Measurements from ENCODE around the gene RNF25. TPM values are rescaled to one million over a fixed set of nuclear protein-coding genes. Genes with fewer than 3 reads are reported as not detected.

The RNF25 gene, protein sequence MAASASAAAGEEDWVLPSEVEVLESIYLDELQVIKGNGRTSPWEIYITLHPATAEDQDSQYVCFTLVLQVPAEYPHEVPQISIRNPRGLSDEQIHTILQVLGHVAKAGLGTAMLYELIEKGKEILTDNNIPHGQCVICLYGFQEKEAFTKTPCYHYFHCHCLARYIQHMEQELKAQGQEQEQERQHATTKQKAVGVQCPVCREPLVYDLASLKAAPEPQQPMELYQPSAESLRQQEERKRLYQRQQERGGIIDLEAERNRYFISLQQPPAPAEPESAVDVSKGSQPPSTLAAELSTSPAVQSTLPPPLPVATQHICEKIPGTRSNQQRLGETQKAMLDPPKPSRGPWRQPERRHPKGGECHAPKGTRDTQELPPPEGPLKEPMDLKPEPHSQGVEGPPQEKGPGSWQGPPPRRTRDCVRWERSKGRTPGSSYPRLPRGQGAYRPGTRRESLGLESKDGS
- total RNA-seq (2014; rRNA removed): 35.1 and 42.4 TPM in 2 replicates
- Bru-seq, nascent RNA: percentile 81 among the genes with signal in this experiment
- percentile 88 among the genes with signal in this experiment for BruChase-seq, experiment 1, labeled RNA remaining after a 6-hour chase
- percentile 86 among the genes with signal in this experiment for BruChase-seq, experiment 2, labeled RNA remaining after a 2-hour chase
- long read RNA-seq, transcript RNF25-205 (2 exons, 532 nt): minor isoform, 5 of 67 reads
- long read RNA-seq, transcript RNF25-201 (10 exons, 1,914 nt): major isoform, 47 of 67 reads
- long read RNA-seq, partial matches to known transcripts: 2 of 67 reads
- long read RNA-seq, other reads (novel, unspliced or antisense): 12 of 67 reads

DNA sequence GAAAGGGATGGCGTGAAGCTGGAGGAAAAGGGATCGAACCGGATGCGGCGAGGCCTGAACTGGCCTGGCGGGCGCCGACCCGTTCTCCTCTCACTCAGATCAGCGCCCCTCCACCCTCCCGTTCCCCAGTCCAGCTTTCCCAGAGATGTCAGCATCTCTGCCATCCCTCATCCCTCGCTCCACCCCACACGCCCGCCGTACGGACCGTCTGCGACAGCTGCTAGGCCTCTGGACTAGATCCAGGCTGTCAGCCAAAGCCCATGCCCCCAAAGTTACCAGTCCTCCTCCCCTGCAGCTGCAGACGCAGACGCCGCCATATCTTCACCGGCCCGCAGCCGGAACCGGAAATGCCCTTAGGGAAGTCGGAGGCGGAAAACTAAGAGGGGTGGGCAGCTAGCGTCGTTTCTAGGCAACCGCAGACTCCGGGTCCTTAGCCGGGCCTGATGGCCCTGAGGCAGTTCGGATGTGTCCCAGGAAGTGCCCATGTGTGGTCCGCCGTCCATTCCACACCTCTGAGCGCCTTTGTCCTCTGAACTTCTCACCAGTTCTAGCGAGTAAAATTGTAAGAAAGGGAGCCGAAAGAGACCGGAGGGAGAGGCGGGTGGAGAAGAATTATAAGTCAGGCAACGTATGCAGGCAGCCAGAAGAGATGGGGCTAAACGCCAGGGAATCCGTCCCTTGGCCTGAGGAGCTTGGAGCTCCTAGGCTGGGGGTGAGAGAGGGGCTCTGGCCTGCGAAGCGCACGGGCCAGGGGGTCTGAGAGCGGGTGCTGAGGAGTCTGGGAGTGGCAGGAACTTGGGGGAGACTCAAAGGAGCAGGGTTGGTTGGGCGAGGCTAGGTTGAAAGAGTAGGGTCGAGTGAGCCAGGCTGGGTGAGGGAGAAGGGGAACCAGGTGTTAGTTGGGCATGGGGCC lies at the start of gene RNF25, which contains the start of gene STK36:
Gene RNF25, minus strand, starts transcription at position 349 of the 913 bp plus-strand sequence. Its CDS starts 32 bp downstream, at position 317.
Gene STK36, plus strand, starts transcription at position 433 of the 913 bp plus-strand sequence. CDS start 744 bp downstream, outside the sequence.
- Histone ChIP-seq H3K79me2 (ENCODE audit: low read length) (peaks cover 42% of the 10 kb centered on the region), H3K9ac (ENCODE audit: low read length) (peak within 1 kb of the TSS; percentile 88), H3K27me3 (ENCODE audit: low read length) (no peaks in the 10 kb centered on the region), H3K9me2 (replicated peaks; ENCODE audit: low read length) (no peaks in the 10 kb centered on the region), H3K4me3 (ENCODE audit: low read length) (peak within 1 kb of the TSS; percentile 81), H3K27ac (ENCODE audit: low read length) (peak within 1 kb of the TSS; percentile 47), H3K4me1 (ENCODE audit: insufficient read depth, low read length) (peaks cover 12% of the 10 kb centered on the region), H2AFZ (ENCODE audit: low read length) (peak within 1 kb of the TSS; percentile 97), H3K36me3 (ENCODE audit: low read depth, low read length) (peaks cover 8% of the 10 kb centered on the region), H3F3A (ENCODE audit: low read length, unreplicated experiment) (no peaks in the 10 kb centered on the region), H3K9me3 (ENCODE audit: low read length) (no peaks in the 10 kb centered on the region), H4K20me1 (ENCODE audit: low read length) (no peaks in the 10 kb centered on the region), H3K4me2 (ENCODE audit: low read length) (peak within 1 kb of the TSS; percentile 95)
- ChIA-PET CTCF (interaction anchor here (0.6 kb wide), 3 partner anchors 12 to 227 kb away, joined by 3 to 4 read pairs (median 3); partner anchors contain the start of genes BCS1L and ZNF142), POLR2A (ENCODE audit: unreplicated experiment) (interaction anchor here (0.6 to 1.1 kb wide), 4 partner anchors 11 to 178 kb away, joined by 3 to 36 read pairs (median 7); partner anchors contain the start of genes BCS1L and ZNF142)
- DNase-seq (peak; percentile 91), ATAC-seq (peak; percentile 91)
- TF ChIP-seq, protein P1, sequence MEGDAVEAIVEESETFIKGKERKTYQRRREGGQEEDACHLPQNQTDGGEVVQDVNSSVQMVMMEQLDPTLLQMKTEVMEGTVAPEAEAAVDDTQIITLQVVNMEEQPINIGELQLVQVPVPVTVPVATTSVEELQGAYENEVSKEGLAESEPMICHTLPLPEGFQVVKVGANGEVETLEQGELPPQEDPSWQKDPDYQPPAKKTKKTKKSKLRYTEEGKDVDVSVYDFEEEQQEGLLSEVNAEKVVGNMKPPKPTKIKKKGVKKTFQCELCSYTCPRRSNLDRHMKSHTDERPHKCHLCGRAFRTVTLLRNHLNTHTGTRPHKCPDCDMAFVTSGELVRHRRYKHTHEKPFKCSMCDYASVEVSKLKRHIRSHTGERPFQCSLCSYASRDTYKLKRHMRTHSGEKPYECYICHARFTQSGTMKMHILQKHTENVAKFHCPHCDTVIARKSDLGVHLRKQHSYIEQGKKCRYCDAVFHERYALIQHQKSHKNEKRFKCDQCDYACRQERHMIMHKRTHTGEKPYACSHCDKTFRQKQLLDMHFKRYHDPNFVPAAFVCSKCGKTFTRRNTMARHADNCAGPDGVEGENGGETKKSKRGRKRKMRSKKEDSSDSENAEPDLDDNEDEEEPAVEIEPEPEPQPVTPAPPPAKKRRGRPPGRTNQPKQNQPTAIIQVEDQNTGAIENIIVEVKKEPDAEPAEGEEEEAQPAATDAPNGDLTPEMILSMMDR (conservative IDR thresholded peaks at IDR 0.05; ENCODE audit: low read depth, low read length): no peak
- TF ChIP-seq EZH2phosphoT487 (IDR thresholded peaks at IDR 0.05; ENCODE audit: borderline replicate concordance, low read length) (no peak), EZH2 (IDR thresholded peaks at IDR 0.05; ENCODE audit: low read length, unreplicated experiment) (no peak)
- intact Hi-C loops (cut with micrococcal nuclease): loop anchor here (1.0 kb wide), 1 partner anchor 13 kb away; the partner anchor contains the start of genes BCS1L and ZNF142
- no TSS peak for BruUV-seq (replicated peaks)

DNA sequence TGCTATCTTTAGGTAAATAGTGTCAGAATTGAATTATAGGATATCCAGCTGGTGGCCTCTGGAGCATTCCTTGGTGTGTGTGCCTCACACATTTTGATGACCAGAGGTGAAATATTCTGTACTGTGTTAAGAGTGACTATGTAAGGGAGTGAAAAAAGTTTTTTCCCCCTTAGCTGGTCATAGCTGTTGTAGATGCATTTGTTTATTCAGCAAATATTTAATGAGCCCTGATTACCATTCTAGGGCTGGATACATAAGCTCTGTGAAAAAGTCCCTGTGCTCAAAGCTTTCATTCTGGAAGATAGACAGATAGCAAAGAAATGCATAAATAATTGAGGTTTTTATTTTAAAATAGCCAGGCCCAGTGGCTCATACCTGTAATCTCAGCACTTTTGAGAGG lies 49.7 kb upstream of the RNF25 start:
- DNase-seq (no peak), ATAC-seq (no peak)
- Histone ChIP-seq H3K4me1 (ENCODE audit: insufficient read depth, low read length) (peaks cover 16% of the 10 kb centered on the region), H3K9me2 (replicated peaks; ENCODE audit: low read length) (no peaks in the 10 kb centered on the region), H3F3A (ENCODE audit: low read length, unreplicated experiment) (no peaks in the 10 kb centered on the region), H3K27ac (ENCODE audit: low read length) (no peak overlapping the region), H4K20me1 (ENCODE audit: low read length) (no peaks in the 10 kb centered on the region), H3K4me3 (ENCODE audit: low read length) (no peak overlapping the region), H3K9me3 (ENCODE audit: low read length) (no peaks in the 10 kb centered on the region), H3K9ac (ENCODE audit: low read length) (no peak overlapping the region), H3K36me3 (ENCODE audit: low read depth, low read length) (peaks cover 6% of the 10 kb centered on the region; the same call in 1 of the 2 replicates), H2AFZ (ENCODE audit: low read length) (no peak overlapping the region), H3K27me3 (ENCODE audit: low read length) (no peaks in the 10 kb centered on the region), H3K4me2 (ENCODE audit: low read length) (no peak overlapping the region), H3K79me2 (ENCODE audit: low read length) (peaks cover 87% of the 10 kb centered on the region)
- intact Hi-C loops (cut with micrococcal nuclease): no loop called here
- TF ChIP-seq EZH2phosphoT487 (IDR thresholded peaks at IDR 0.05; ENCODE audit: borderline replicate concordance, low read length) (no peak), EZH2 (IDR thresholded peaks at IDR 0.05; ENCODE audit: low read length, unreplicated experiment) (no peak)
- TF ChIP-seq, protein P1 (conservative IDR thresholded peaks at IDR 0.05; ENCODE audit: low read depth, low read length): no peak
- BruUV-seq (replicated peaks): no TSS peak
- ChIA-PET CTCF (no interaction called here), POLR2A (ENCODE audit: unreplicated experiment) (interaction anchor here (0.5 kb wide), 1 partner anchor 62 kb away, joined by 3 read pairs; the partner anchor contains the start of genes BCS1L and ZNF142)
